Measurements from ENCODE around the gene KIF5C. TPM values are rescaled to one million over a fixed set of nuclear protein-coding genes. Genes with fewer than 3 reads are reported as not detected.

The KIF5C gene
- total RNA-seq, 1 donor, result 0.36 TPM

DNA sequence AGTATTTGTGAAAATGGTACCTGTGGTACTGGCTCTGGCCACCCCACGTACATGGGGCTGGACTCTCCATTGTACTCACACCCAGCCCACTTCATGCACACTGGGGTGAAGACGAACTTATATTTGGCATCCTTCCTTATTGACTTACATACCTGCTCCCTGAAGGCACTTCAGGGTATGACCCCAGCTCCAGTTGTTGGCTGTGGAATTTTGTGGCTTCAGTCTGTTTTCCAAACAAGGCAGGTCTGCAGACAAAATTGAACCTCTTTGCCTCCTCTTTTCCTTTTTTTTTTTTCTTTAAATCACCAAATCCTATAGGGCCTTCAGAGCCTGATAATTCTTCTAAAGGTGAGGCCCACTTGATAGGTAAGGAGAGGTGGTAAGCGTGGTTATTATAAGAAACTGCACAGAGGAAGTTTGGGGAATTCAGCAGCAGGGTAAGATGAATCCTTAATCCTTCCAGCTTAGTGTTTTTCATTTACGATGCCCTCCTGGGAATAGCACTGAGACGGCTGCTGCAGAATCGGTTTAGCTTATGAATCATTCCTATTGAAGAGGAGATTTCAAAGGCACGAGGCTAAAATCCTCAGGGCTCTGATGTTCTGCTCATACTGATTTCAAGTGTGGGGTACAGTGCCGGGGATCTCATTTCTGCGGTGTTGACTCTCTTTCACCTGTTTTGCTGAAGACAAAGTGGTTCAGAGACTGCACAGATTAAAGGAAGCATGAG is 55.2 kb downstream of the KIF5C start:
- Histone ChIP-seq H3K9me3 (ENCODE audit: low read depth, low read length) (no peaks in the 10 kb centered on the region), H4K20me1 (ENCODE audit: insufficient read depth, low read length) (no peaks in the 10 kb centered on the region), H3K4me2 (ENCODE audit: insufficient read depth, low read length) (no peak overlapping the region), H3K27ac (ENCODE audit: low read depth, low read length) (no peak overlapping the region), H3K4me1 (ENCODE audit: insufficient read depth, low read length) (peaks cover 6% of the 10 kb centered on the region), H3K4me3 (ENCODE audit: insufficient read depth, low read length) (no peak overlapping the region), H2AFZ (ENCODE audit: low read length) (no peak overlapping the region), H3K36me3 (ENCODE audit: insufficient read depth, low read length) (no peaks in the 10 kb centered on the region), H3K27me3 (ENCODE audit: insufficient read depth, low read length) (no peaks in the 10 kb centered on the region), H3K79me2 (ENCODE audit: insufficient read depth, low read length) (no peaks in the 10 kb centered on the region)
- TF ChIP-seq, protein P1, sequence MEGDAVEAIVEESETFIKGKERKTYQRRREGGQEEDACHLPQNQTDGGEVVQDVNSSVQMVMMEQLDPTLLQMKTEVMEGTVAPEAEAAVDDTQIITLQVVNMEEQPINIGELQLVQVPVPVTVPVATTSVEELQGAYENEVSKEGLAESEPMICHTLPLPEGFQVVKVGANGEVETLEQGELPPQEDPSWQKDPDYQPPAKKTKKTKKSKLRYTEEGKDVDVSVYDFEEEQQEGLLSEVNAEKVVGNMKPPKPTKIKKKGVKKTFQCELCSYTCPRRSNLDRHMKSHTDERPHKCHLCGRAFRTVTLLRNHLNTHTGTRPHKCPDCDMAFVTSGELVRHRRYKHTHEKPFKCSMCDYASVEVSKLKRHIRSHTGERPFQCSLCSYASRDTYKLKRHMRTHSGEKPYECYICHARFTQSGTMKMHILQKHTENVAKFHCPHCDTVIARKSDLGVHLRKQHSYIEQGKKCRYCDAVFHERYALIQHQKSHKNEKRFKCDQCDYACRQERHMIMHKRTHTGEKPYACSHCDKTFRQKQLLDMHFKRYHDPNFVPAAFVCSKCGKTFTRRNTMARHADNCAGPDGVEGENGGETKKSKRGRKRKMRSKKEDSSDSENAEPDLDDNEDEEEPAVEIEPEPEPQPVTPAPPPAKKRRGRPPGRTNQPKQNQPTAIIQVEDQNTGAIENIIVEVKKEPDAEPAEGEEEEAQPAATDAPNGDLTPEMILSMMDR (IDR thresholded peaks at IDR 0.05; ENCODE audit: extremely low read depth, low read depth, low read length), result no peak
- DNase-seq (ENCODE audit: insufficient read length, low spot score, missing footprints), result no peak

GRCh38 chr2:148932536-148932935 is 57.5 kb downstream of the KIF5C start:
- TF ChIP-seq, protein P1 (IDR thresholded peaks at IDR 0.05; ENCODE audit: extremely low read depth, low read depth, low read length), result no peak

DNA sequence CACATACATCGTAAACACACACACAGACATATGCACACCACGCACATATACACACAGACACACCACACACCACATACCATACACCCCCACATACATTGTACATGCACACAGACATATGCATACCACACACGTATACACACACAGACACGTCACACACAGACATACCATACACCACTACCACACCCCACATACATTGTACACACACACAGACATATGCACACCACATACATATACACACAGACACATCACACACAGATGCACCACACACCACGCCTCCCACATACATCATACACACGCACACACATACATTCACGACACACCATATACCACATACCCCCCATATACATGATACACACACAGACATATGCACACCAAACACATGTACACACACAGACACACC is 58.4 kb downstream of the KIF5C start:
- TF ChIP-seq, protein P1 (IDR thresholded peaks at IDR 0.05; ENCODE audit: extremely low read depth, low read depth, low read length), result no peak
- Histone ChIP-seq H3K27ac (ENCODE audit: low read depth, low read length) (no peak overlapping the region), H3K27me3 (ENCODE audit: insufficient read depth, low read length) (no peaks in the 10 kb centered on the region), H3K4me1 (ENCODE audit: insufficient read depth, low read length) (peaks cover 6% of the 10 kb centered on the region), H3K4me2 (ENCODE audit: insufficient read depth, low read length) (no peak overlapping the region), H2AFZ (ENCODE audit: low read length) (no peak overlapping the region), H3K36me3 (ENCODE audit: insufficient read depth, low read length) (no peaks in the 10 kb centered on the region), H3K79me2 (ENCODE audit: insufficient read depth, low read length) (no peaks in the 10 kb centered on the region), H3K9me3 (ENCODE audit: low read depth, low read length) (no peaks in the 10 kb centered on the region), H4K20me1 (ENCODE audit: insufficient read depth, low read length) (no peaks in the 10 kb centered on the region), H3K4me3 (ENCODE audit: insufficient read depth, low read length) (no peak overlapping the region)
- no peak for DNase-seq (ENCODE audit: insufficient read length, low spot score, missing footprints)

More at GRCh38 chr2:148932536-148932935, 57.5 kb downstream of the KIF5C start:
- Histone ChIP-seq H2AFZ (ENCODE audit: low read length) (no peak overlapping the region), H3K4me3 (ENCODE audit: insufficient read depth, low read length) (no peak overlapping the region), H3K4me1 (ENCODE audit: insufficient read depth, low read length) (peaks cover 6% of the 10 kb centered on the region), H3K9me3 (ENCODE audit: low read depth, low read length) (no peaks in the 10 kb centered on the region), H4K20me1 (ENCODE audit: insufficient read depth, low read length) (no peaks in the 10 kb centered on the region), H3K36me3 (ENCODE audit: insufficient read depth, low read length) (no peaks in the 10 kb centered on the region), H3K27ac (ENCODE audit: low read depth, low read length) (no peak overlapping the region), H3K79me2 (ENCODE audit: insufficient read depth, low read length) (no peaks in the 10 kb centered on the region), H3K4me2 (ENCODE audit: insufficient read depth, low read length) (no peak overlapping the region), H3K27me3 (ENCODE audit: insufficient read depth, low read length) (no peaks in the 10 kb centered on the region)
- no peak for DNase-seq (ENCODE audit: insufficient read length, low spot score, missing footprints)

- no peaks in the 10 kb centered on the region for H3K27me3 ChIP-seq (ENCODE audit: insufficient read depth, low read length)
- H3K27ac ChIP-seq (ENCODE audit: low read depth, low read length), result no peak overlapping the region
- H3K36me3 ChIP-seq (ENCODE audit: insufficient read depth, low read length), result no peaks in the 10 kb centered on the region
- H3K4me1 ChIP-seq (ENCODE audit: insufficient read depth, low read length), result no peaks in the 10 kb centered on the region
- no peaks in the 10 kb centered on the region for H3K9me3 ChIP-seq (ENCODE audit: low read depth, low read length)
- no peaks in the 10 kb centered on the region for H3K79me2 ChIP-seq (ENCODE audit: insufficient read depth, low read length)
- no peak overlapping the region for H2AFZ ChIP-seq (ENCODE audit: low read length)
- DNase-seq (ENCODE audit: insufficient read length, low spot score, missing footprints), result no peak
- H3K4me2 ChIP-seq (ENCODE audit: insufficient read depth, low read length), result no peak overlapping the region
- H3K4me3 ChIP-seq (ENCODE audit: insufficient read depth, low read length), result no peak overlapping the region
- TF ChIP-seq, protein P1 (IDR thresholded peaks at IDR 0.05; ENCODE audit: extremely low read depth, low read depth, low read length), result no peak
- H4K20me1 ChIP-seq (ENCODE audit: insufficient read depth, low read length), result no peaks in the 10 kb centered on the region
Measured at GRCh38 chr2:148935791-148936190, 60.8 kb downstream of the KIF5C start.
